IMR-90 (cell line): ENCODE measurements around the gene MRC2. TPM values are rescaled to one million over a fixed set of nuclear protein-coding genes. Genes with fewer than 3 reads are reported as not detected.

ENCODE experiments used
- ATAC-seq: fragments of 200-7000 bp; cut with Tn5 transposase; 2 replicates; pipeline ENCODE4 v1.9.1; 2020; ENCODE audit warnings: low read depth, mild to moderate bottlenecking, moderate library complexity
- BruUV-seq: library from RNA; stranded (reverse); fragments of 400-500 nt; replicated peaks from 2 replicates; lab custom pipeline; 2021; lab: Mats Ljungman, UMichigan
- CTCF ChIA-PET: fragments of 300-600 bp; formaldehyde crosslinking; extraction: SDS; loops from one replicate; lab custom pipeline; 2021; ENCODE audit warnings: antibody characterized with exemption; lab: Yijun Ruan, JAX
- POLR2A ChIA-PET: fragments of 300-600 bp; sonication (Branson Sonifier 250); formaldehyde crosslinking; loops from one replicate; lab custom pipeline; 2022; ENCODE audit warnings: antibody characterized with exemption; ENCODE audit not compliant: unreplicated experiment; lab: Charles Lee
- DNase-seq: peaks from one replicate; pipeline ENCODE4 v3.0.0; 2013
- H2AFZ ChIP-seq: replicated peaks from 2 replicates; pipeline ENCODE3; 2013; ENCODE audit warnings: low read length, mild to moderate bottlenecking; ENCODE audit not compliant: poor library complexity
- H2AK5ac ChIP-seq: 2 replicates; pipeline ENCODE4 v1.6.1; 2013; ENCODE audit warnings: low read depth, low read length, inconsistent platforms
- H2AK9ac ChIP-seq: replicated peaks from 2 replicates; pipeline ENCODE3; 2013; ENCODE audit warnings: mild to moderate bottlenecking, low read depth, low read length, moderate library complexity; ENCODE audit not compliant: poor library complexity
- H2BK120ac ChIP-seq: 2 replicates; pipeline ENCODE4 v1.6.1; 2013; ENCODE audit warnings: low read depth, low read length, inconsistent platforms
- H2BK15ac ChIP-seq: 3 replicates; pipeline ENCODE4 v1.6.1; 2013; ENCODE audit warnings: low read depth, low read length, inconsistent platforms
- H2BK20ac ChIP-seq: 2 replicates; pipeline ENCODE4 v1.6.1; 2013; ENCODE audit warnings: low read depth, mild to moderate bottlenecking, inconsistent platforms, low read length, moderate library complexity
- H2BK5ac ChIP-seq: 2 replicates; pipeline ENCODE4 v1.6.1; 2013; ENCODE audit warnings: mild to moderate bottlenecking, low read depth, low read length, inconsistent platforms; ENCODE audit not compliant: poor library complexity, severe bottlenecking
- H3K14ac ChIP-seq: replicated peaks from 2 replicates; pipeline ENCODE4 v1.6.1; 2013; ENCODE audit warnings: low read depth, low read length, inconsistent platforms
- H3K18ac ChIP-seq: 2 replicates; pipeline ENCODE4 v1.6.1; 2013; ENCODE audit warnings: low read depth, low read length, control low read depth
- H3K23ac ChIP-seq: 2 replicates; pipeline ENCODE4 v1.6.1; 2013; ENCODE audit warnings: low read depth, low read length, inconsistent platforms
- H3K27ac ChIP-seq: 2 replicates; pipeline ENCODE4 v1.5.1; 2013; ENCODE audit warnings: mild to moderate bottlenecking, control low read depth, low read length; ENCODE audit not compliant: insufficient read depth
- H3K27me3 ChIP-seq: 2 replicates; pipeline ENCODE4 v1.6.1; 2013; ENCODE audit warnings: low read length; ENCODE audit not compliant: control insufficient read depth, insufficient read depth
- H3K36me3 ChIP-seq: 2 replicates; pipeline ENCODE4 v1.6.1; 2013; ENCODE audit warnings: low read length, mixed read lengths; ENCODE audit not compliant: control insufficient read depth, insufficient read depth
- H3K4ac ChIP-seq: 2 replicates; pipeline ENCODE4 v1.6.1; 2013; ENCODE audit warnings: low read depth, low read length, inconsistent platforms
- H3K4me1 ChIP-seq: 2 replicates; pipeline ENCODE4 v1.6.1; 2013; ENCODE audit warnings: low read length, mixed read lengths; ENCODE audit not compliant: control insufficient read depth, insufficient read depth
- H3K4me2 ChIP-seq: 2 replicates; pipeline ENCODE4 v1.6.1; 2013; ENCODE audit warnings: low read depth, mild to moderate bottlenecking, control low read depth, low read length, moderate library complexity
- H3K4me3 ChIP-seq: 2 replicates; pipeline ENCODE4 v1.5.1; 2013; ENCODE audit warnings: low read depth, mild to moderate bottlenecking, control low read depth, low read length, moderate library complexity; ENCODE audit not compliant: insufficient read depth
- H3K56ac ChIP-seq: 2 replicates; pipeline ENCODE4 v1.6.1; 2013; ENCODE audit warnings: low read length, inconsistent platforms; ENCODE audit not compliant: insufficient read depth; ENCODE audit errors: extremely low read depth
- H3K79me1 ChIP-seq, 2 experiments: 2 replicates each; pipeline ENCODE4 v1.6.1; 2013; ENCODE audit warnings: low read length in 2 of 2, inconsistent platforms in 1 of 2, low read depth in 1 of 2
- H3K9ac ChIP-seq: 2 replicates; pipeline ENCODE4 v1.6.1; 2013; ENCODE audit warnings: low read depth, low read length, control low read depth
- H3K9me1 ChIP-seq: 2 replicates; pipeline ENCODE4 v1.6.1; 2013; ENCODE audit warnings: low read length, inconsistent platforms; ENCODE audit not compliant: insufficient read depth
- H3K9me3 ChIP-seq: 2 replicates; pipeline ENCODE4 v1.6.1; 2013; ENCODE audit warnings: low read length; ENCODE audit not compliant: control insufficient read depth, insufficient read depth
- H4K20me1 ChIP-seq: 2 replicates; pipeline ENCODE4 v1.6.1; 2013; ENCODE audit warnings: low read length, inconsistent platforms; ENCODE audit not compliant: insufficient read depth
- H4K5ac ChIP-seq: 2 replicates; pipeline ENCODE4 v1.6.1; 2013; ENCODE audit warnings: mild to moderate bottlenecking, low read depth, low read length, control low read depth
- H4K8ac ChIP-seq, 2 experiments: 2 replicates each; pipeline ENCODE4 v1.6.1; 2013; ENCODE audit warnings: low read depth in 2 of 2, low read length in 2 of 2, control low read depth in 1 of 2, inconsistent platforms in 1 of 2
- H4K91ac ChIP-seq: 2 replicates; pipeline ENCODE4 v1.6.1; 2013; ENCODE audit warnings: low read depth, low read length, inconsistent platforms; ENCODE audit not compliant: insufficient read depth
- MAFK ChIP-seq: IDR thresholded peaks from 2 replicates; pipeline ENCODE4 v1.6.1; 2012; ENCODE audit warnings: low read depth, low read length, improper control_type of control experiment
- NFE2L2 ChIP-seq: fragments of 150-350 bp; IDR thresholded peaks from 2 replicates; pipeline ENCODE4 v1.6.1; 2016; ENCODE audit warnings: low read depth, mild to moderate bottlenecking, low read length
- POLR2A ChIP-seq: IDR thresholded peaks from 2 replicates; pipeline ENCODE4 v1.6.1; 2012; ENCODE audit warnings: mild to moderate bottlenecking, low read depth, low read length
- RFX5 ChIP-seq: IDR thresholded peaks from 2 replicates; pipeline ENCODE4 v1.8.0; 2012; ENCODE audit warnings: low read depth, mild to moderate bottlenecking, low read length, moderate library complexity
- WGBS, 2 experiments: methylation state at CpG; one replicate each; pipeline versions ENCODE4 v1.1.5 to v1.1.7; 2013; ENCODE audit warnings: missing lambda C conversion rate in 2 of 2; ENCODE audit not compliant: insufficient read length in 1 of 2; ENCODE audit errors: extremely low coverage in 2 of 2; 5-methylcytosine and 5-hydroxymethylcytosine counted together
- dilution Hi-C: fragments of 300-500 bp; cut with HindIII; formaldehyde crosslinking; loops from one replicate; pipeline ENCODE4 v1.14.3; 2018; ENCODE audit warnings: low sequenced_read_pairs; ENCODE audit not compliant: unreplicated experiment
- in situ Hi-C: fragments of 300-500 bp; cut with MboI; formaldehyde crosslinking; loops from 3 replicates; pipeline ENCODE4 v1.14.3; 2019; ENCODE audit warnings: low sequenced_read_pairs, inconsistent platforms, mixed read lengths
- intact Hi-C: fragments of 100-400 bp; cut with micrococcal nuclease; formaldehyde crosslinking; loops from 2 replicates; pipeline ENCODE4 v1.10.0; 2022
- polyA plus RNA-seq, 3 experiments: library from polyadenylated mRNA; depleted of rRNA; stranded (reverse); fragments of >200 nt; gene quantifications; 2 replicates each; pipeline ENCODE4 v1.2.3, GENCODE V29; 2012; ENCODE audit warnings: low replicate concordance in 1 of 3
- total RNA-seq: library from RNA; depleted of rRNA; stranded (reverse); fragments of >200 nt; gene quantifications from 2 replicates; pipeline ENCODE4 v1.2.3, GENCODE V29; 2012

The MRC2 gene
- total and polyA plus RNA-seq, 2 of the 4 experiments (the other 2 are of a cell fraction), result 39.3 to 137 TPM

- BruUV-seq, result no TSS peak
- peak; percentile 34; the same call in 1 of the 2 replicates for TF ChIP-seq POLR2A
- peak; percentile 76 for TF ChIP-seq MAFK
- no peak for TF ChIP-seq RFX5
- TF ChIP-seq NFE2L2, result 0 out of 2 replicates have a peak, but pooled peaks have one; percentile 30
- no peak overlapping the region for H4K91ac ChIP-seq
- H2BK20ac ChIP-seq, result no peak overlapping the region
- H2AFZ ChIP-seq, result no peak overlapping the region
- H4K20me1 ChIP-seq, result peaks cover 54% of the 10 kb centered on the region
- H3K18ac ChIP-seq, result no peak overlapping the region
- peak overlapping the region; percentile 27 for H3K27ac ChIP-seq
- H3K4me3 ChIP-seq, result no peak overlapping the region
- no peak overlapping the region for H2BK5ac ChIP-seq
- in situ Hi-C loops, result no loop called here
- H3K27me3 ChIP-seq, result no peaks in the 10 kb centered on the region
- 71% methylated on average over 3 of the region's 12 CpGs; no CpG with 5 or more reads in 1 of the 2 experiments for WGBS, 2 experiments
- H2AK9ac ChIP-seq, result peak overlapping the region; percentile 70
- no peak for ATAC-seq
- ChIA-PET POLR2A (no interaction called here), CTCF (no interaction called here)
- peak overlapping the region; percentile 88; the same call in 1 of the 2 replicates for H3K4ac ChIP-seq
- H2BK120ac ChIP-seq, result peak overlapping the region; percentile 1; the same call in 1 of the 2 replicates
- intact Hi-C loops, result no loop called here
- peak overlapping the region in 1 of 2 experiments; percentile 27; a peak in 1 of 4 replicates for H4K8ac ChIP-seq
- peaks cover 5% of the 10 kb centered on the region; the same call in 1 of the 2 replicates for H3K36me3 ChIP-seq
- peaks cover 36% of the 10 kb centered on the region for H3K9me1 ChIP-seq
- H3K9me3 ChIP-seq, result no peaks in the 10 kb centered on the region
- no peak overlapping the region for H3K9ac ChIP-seq
- dilution Hi-C loops, result no loop called here
- peak overlapping the region; percentile 92 for H3K14ac ChIP-seq
- peaks cover 35% of the 10 kb centered on the region for H3K4me1 ChIP-seq
- H2AK5ac ChIP-seq, result peak overlapping the region; percentile 82
- peaks cover 7 to 77% of the 10 kb centered on the region in 2 experiments; a peak in 3 of 4 replicates for H3K79me1 ChIP-seq
- peak overlapping the region; percentile 67 for H3K23ac ChIP-seq
- peak overlapping the region; percentile 92 for H3K4me2 ChIP-seq
- peak; percentile 59 for DNase-seq
- no peak overlapping the region for H4K5ac ChIP-seq
- H2BK15ac ChIP-seq, result no peak overlapping the region
- H3K56ac ChIP-seq, result no peak overlapping the region; the same call in 1 of the 2 replicates
Observed at GRCh38 chr17:62630365-62631085, 3.1 kb downstream of the MRC2 start.
